Measurements from ENCODE around the gene DDI1. TPM values are rescaled to one million over a fixed set of nuclear protein-coding genes. Genes with fewer than 3 reads are reported as not detected.

The DDI1 gene
- total and polyA plus RNA-seq, 2 experiments from 2014 or later, result 0.39 TPM; not detected in 1

GRCh38 chr11:104009744-104010143 lies 26.7 kb upstream of the DDI1 start:
- no peak overlapping the region for H2AFZ ChIP-seq
- H3K79me2 ChIP-seq, result no peaks in the 10 kb centered on the region
- no peak for TF ChIP-seq CTCF (IDR thresholded peaks at IDR 0.05; ENCODE audit: poor library complexity)
- TF ChIP-seq EZH2phosphoT487 (IDR thresholded peaks at IDR 0.05; ENCODE audit: low read depth, severe bottlenecking, unreplicated experiment), result no peak
- TF ChIP-seq EZH2 (IDR thresholded peaks at IDR 0.05; ENCODE audit: borderline replicate concordance), result no peak
- DNase-seq (ENCODE audit: low spot score), result no peak
- 60% methylated on average over 3 of the region's 3 CpGs for WGBS (ENCODE audit: low lambda C conversion rate, missing lambda C conversion rate)
- H3K9me3 ChIP-seq (ENCODE audit: low read depth), result no peaks in the 10 kb centered on the region
- H3K27me3 ChIP-seq, result no peaks in the 10 kb centered on the region
- H3K27ac ChIP-seq, result no peak overlapping the region
- no peaks in the 10 kb centered on the region for H4K20me1 ChIP-seq (ENCODE audit: insufficient read depth, poor library complexity, severe bottlenecking)
- H3K4me3 ChIP-seq, result no peak overlapping the region
- H3K4me2 ChIP-seq, result no peak overlapping the region
- peaks cover 10% of the 10 kb centered on the region for H3K4me1 ChIP-seq (ENCODE audit: insufficient read depth)
- H3K36me3 ChIP-seq (replicated peaks; ENCODE audit: insufficient read depth, low read depth), result no peaks in the 10 kb centered on the region
- no peaks in the 10 kb centered on the region for H3K9me2 ChIP-seq (replicated peaks; ENCODE audit: insufficient read depth)

DNA sequence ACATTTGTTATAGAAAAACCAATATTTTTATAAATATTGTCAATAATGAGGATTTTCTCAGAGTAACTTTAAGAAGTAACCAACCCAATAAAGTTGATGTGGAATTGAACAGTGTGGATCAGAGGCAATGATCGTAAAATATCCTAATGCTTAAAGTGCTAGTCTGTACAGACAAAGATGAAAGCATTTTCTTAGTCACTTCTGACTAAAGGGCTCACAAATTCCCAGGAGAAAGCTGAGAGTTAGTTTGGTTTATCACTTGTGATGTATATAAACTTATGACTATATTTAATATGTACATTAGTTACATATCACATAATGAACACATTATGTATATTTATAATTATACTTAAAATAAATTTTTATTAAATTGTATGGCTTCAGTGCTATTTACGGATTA lies 25.4 kb upstream of the DDI1 start:
- Histone ChIP-seq H4K20me1 (ENCODE audit: insufficient read depth, poor library complexity, severe bottlenecking) (no peaks in the 10 kb centered on the region), H3K27me3 (no peaks in the 10 kb centered on the region), H3K36me3 (replicated peaks; ENCODE audit: insufficient read depth, low read depth) (no peaks in the 10 kb centered on the region), H3K4me2 (no peak overlapping the region), H3K27ac (no peak overlapping the region), H3K4me3 (no peak overlapping the region), H3K79me2 (no peaks in the 10 kb centered on the region), H2AFZ (no peak overlapping the region), H3K9me3 (ENCODE audit: low read depth) (no peaks in the 10 kb centered on the region), H3K4me1 (ENCODE audit: insufficient read depth) (no peaks in the 10 kb centered on the region), H3K9me2 (replicated peaks; ENCODE audit: insufficient read depth) (no peaks in the 10 kb centered on the region)
- TF ChIP-seq CTCF (IDR thresholded peaks at IDR 0.05; ENCODE audit: poor library complexity) (no peak), EZH2 (IDR thresholded peaks at IDR 0.05; ENCODE audit: borderline replicate concordance) (no peak), EZH2phosphoT487 (IDR thresholded peaks at IDR 0.05; ENCODE audit: low read depth, severe bottlenecking, unreplicated experiment) (no peak)
- WGBS (ENCODE audit: low lambda C conversion rate, missing lambda C conversion rate), result 78% methylated on average over 2 of the region's 2 CpGs
- no peak for DNase-seq (ENCODE audit: low spot score)

DNA sequence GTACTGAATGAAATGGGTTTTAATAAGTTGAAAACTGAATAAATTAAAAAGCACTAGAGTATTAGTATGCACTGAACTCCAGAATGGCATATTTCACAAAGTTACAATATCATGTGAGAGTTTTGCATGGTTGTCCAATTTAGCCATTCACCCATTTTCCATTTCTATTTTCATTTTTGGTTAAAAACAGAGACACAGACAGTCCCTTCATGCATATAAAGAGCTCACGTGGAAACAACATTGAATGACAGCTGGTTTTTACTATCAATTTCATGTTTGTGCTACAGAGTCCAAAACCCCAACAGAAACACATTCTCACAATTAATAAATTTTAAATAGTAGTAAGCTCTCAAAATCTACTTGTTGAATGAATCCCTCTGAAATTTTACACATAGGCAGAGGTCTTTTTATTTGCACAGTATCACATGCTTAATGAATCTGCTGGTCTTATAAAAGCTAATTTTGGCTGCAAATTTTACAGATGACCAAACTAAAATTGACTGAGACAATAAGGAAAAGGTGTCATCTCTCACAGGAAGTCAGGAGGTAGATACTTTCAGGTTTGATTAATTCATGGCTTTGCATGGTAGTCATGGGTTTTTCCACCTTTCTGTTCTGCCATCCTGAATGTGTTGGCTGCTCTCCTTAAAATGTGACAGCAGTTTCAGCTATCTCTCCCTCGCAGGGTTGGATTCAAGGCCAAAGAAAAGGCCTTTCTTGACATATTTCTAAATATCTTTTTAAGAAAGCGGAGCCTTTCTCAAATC lies 20.6 kb upstream of the DDI1 start:
- Histone ChIP-seq H3K27me3 (no peaks in the 10 kb centered on the region), H3K36me3 (replicated peaks; ENCODE audit: insufficient read depth, low read depth) (no peaks in the 10 kb centered on the region), H3K79me2 (no peaks in the 10 kb centered on the region), H3K4me1 (ENCODE audit: insufficient read depth) (no peaks in the 10 kb centered on the region), H3K27ac (no peak overlapping the region), H3K4me2 (no peak overlapping the region), H2AFZ (no peak overlapping the region), H3K4me3 (no peak overlapping the region), H4K20me1 (ENCODE audit: insufficient read depth, poor library complexity, severe bottlenecking) (no peaks in the 10 kb centered on the region), H3K9me2 (replicated peaks; ENCODE audit: insufficient read depth) (no peaks in the 10 kb centered on the region), H3K9me3 (ENCODE audit: low read depth) (no peaks in the 10 kb centered on the region)
- no peak for TF ChIP-seq CTCF (IDR thresholded peaks at IDR 0.05; ENCODE audit: poor library complexity)
- TF ChIP-seq EZH2 (IDR thresholded peaks at IDR 0.05; ENCODE audit: borderline replicate concordance), result no peak
- no peak for TF ChIP-seq EZH2phosphoT487 (IDR thresholded peaks at IDR 0.05; ENCODE audit: low read depth, severe bottlenecking, unreplicated experiment)
- no peak for DNase-seq (ENCODE audit: low spot score)
- 88% methylated on average over 3 of the region's 3 CpGs for WGBS (ENCODE audit: low lambda C conversion rate, missing lambda C conversion rate)

All from hepatocyte (in vitro differentiated cells).